ENCODE results near the gene LGALS3BP.

Gene LGALS3BP

DNA sequence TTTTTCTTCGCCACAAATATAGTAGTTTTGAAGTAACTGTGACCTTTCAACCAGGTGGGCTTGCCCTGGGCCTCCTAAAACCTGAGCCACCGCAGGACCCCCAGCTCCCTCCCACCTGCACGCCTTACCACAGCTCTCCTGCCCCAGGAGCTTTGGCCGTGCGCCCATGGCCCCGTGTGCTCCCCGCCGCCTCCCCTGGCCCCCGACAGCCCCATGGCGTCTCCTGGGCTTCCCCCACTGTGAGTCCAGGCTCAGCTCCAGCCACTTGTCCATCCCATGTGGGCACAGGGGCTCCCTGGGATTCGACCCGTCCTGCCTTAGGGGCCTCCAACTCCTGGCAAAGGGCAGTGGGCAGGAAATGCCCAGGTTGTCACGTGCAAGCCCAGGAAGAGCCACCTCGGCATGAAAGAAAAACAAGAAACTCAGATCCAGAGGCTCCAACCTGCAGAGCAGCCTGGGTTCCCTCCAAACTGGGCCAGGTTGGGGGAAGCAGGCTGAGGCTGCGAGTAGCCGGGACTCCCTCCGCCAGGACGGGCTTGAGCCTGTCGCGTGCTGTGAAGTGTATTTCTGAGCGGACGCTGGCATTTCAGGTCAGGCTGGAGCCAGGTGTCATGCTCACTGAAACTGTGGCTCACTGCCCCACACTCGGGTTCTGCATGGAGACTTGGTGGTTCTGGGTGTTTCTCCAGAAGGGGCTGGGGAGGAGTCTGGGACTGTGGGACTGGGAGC, 5.8 kb downstream of the LGALS3BP start:
- peak overlapping the region; percentile 76 for H3K27ac ChIP-seq
- TF ChIP-seq ZFX (IDR thresholded peaks at IDR 0.05), result no peak
- TF ChIP-seq, protein P1, sequence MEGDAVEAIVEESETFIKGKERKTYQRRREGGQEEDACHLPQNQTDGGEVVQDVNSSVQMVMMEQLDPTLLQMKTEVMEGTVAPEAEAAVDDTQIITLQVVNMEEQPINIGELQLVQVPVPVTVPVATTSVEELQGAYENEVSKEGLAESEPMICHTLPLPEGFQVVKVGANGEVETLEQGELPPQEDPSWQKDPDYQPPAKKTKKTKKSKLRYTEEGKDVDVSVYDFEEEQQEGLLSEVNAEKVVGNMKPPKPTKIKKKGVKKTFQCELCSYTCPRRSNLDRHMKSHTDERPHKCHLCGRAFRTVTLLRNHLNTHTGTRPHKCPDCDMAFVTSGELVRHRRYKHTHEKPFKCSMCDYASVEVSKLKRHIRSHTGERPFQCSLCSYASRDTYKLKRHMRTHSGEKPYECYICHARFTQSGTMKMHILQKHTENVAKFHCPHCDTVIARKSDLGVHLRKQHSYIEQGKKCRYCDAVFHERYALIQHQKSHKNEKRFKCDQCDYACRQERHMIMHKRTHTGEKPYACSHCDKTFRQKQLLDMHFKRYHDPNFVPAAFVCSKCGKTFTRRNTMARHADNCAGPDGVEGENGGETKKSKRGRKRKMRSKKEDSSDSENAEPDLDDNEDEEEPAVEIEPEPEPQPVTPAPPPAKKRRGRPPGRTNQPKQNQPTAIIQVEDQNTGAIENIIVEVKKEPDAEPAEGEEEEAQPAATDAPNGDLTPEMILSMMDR (conservative IDR thresholded peaks at IDR 0.05), result no peak

DNA sequence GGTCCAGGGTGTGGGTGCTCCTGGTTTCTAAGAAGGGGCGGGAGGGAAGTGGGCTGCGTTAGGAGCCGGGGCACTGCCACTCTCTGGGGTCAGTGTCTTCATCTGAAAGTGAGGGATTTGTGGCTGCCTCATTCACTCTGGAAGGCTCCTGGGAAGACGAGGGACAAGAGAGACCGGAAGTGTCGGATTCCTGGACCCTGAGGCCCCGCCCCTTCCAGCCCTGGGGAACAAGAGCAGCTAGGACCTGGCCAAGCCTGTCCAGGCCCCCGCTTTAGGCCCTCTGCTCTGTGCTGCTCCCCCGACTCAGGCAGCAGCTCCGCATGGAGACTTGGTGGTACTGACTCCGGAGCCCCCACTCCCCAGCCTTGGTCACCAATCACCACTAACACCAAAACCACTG, 6.5 kb downstream of the LGALS3BP start:
- TF ChIP-seq, protein P1 (conservative IDR thresholded peaks at IDR 0.05), result no peak
- no peak for TF ChIP-seq ZFX (IDR thresholded peaks at IDR 0.05)
- H3K27ac ChIP-seq, result peak overlapping the region; percentile 76

GRCh38 chr17:78972507-78973105, 7.1 kb downstream of the LGALS3BP start:
- TF ChIP-seq, protein P1 (conservative IDR thresholded peaks at IDR 0.05), result no peak
- no peak for TF ChIP-seq ZFX (IDR thresholded peaks at IDR 0.05)
- H3K27ac ChIP-seq, result peak overlapping the region; percentile 76; the same call in 1 of the 2 replicates

- TF ChIP-seq, protein P1 (conservative IDR thresholded peaks at IDR 0.05), result no peak
- no peak for TF ChIP-seq ZFX (IDR thresholded peaks at IDR 0.05)
- H3K27ac ChIP-seq, result peak overlapping the region; percentile 12; the same call in 1 of the 2 replicates
Observed at GRCh38 chr17:78971756-78972506, 7.8 kb downstream of the LGALS3BP start.

GRCh38 chr17:78970834-78971755, 8.6 kb downstream of the LGALS3BP start:
- TF ChIP-seq ZFX (IDR thresholded peaks at IDR 0.05), result no peak
- TF ChIP-seq, protein P1 (conservative IDR thresholded peaks at IDR 0.05), result peak; percentile 94
- peak overlapping the region; percentile 12; the same call in 1 of the 2 replicates for H3K27ac ChIP-seq

- H3K27ac ChIP-seq, result no peak overlapping the region
- no peak for TF ChIP-seq ZFX (IDR thresholded peaks at IDR 0.05)
- TF ChIP-seq, protein P1 (conservative IDR thresholded peaks at IDR 0.05), result no peak
Observed at GRCh38 chr17:78969865-78970264, 9.9 kb downstream of the LGALS3BP start.
